GM23338 (cell line): ENCODE measurements around the gene DUSP6. TPM values are rescaled to one million over a fixed set of nuclear protein-coding genes. Genes with fewer than 3 reads are reported as not detected.
A peak's percentile ranks its signal among the peaks of the same experiment; 100 is the strongest.

ENCODE experiments used
- ATAC-seq: fragments of 200-7000 bp; cut with Tn5 transposase; 3 replicates; pipeline ENCODE4 v1.9.1; 2020
- DNase-seq: peaks from one replicate; pipeline ENCODE4 v3.0.0-alpha.2; 2015; ENCODE audit warnings: low spot score
- H2AFZ ChIP-seq: fragments of 200-600 bp; sonication (generic); 2 replicates; pipeline ENCODE4 v1.8.0; 2016; ENCODE audit warnings: antibody characterized with exemption, mild to moderate bottlenecking, moderate library complexity
- H3F3A ChIP-seq: fragments of 200-600 bp; sonication (generic); replicated peaks from 2 replicates; pipeline ENCODE4 v1.8.0; 2017; ENCODE audit warnings: antibody characterized with exemption, mixed run types, low read depth
- H3K27ac ChIP-seq: fragments of 200-600 bp; sonication (generic); 2 replicates; pipeline ENCODE4 v1.6.1; 2016; ENCODE audit warnings: low read depth
- H3K27me3 ChIP-seq: fragments of 200-600 bp; sonication (generic); 2 replicates; pipeline ENCODE4 v1.8.0; 2016; ENCODE audit warnings: mild to moderate bottlenecking, mixed run types, moderate library complexity; ENCODE audit not compliant: insufficient read depth
- H3K36me3 ChIP-seq: fragments of 200-600 bp; sonication (generic); 2 replicates; pipeline ENCODE4 v1.8.0; 2016; ENCODE audit warnings: mild to moderate bottlenecking; ENCODE audit not compliant: insufficient read depth
- H3K4me1 ChIP-seq: fragments of 200-600 bp; sonication (generic); 2 replicates; pipeline ENCODE4 v1.8.0; 2016; ENCODE audit warnings: mild to moderate bottlenecking, moderate library complexity; ENCODE audit not compliant: insufficient read depth
- H3K4me2 ChIP-seq: fragments of 200-600 bp; sonication (generic); 2 replicates; pipeline ENCODE4 v1.7.1; 2017; ENCODE audit warnings: mixed run types
- H3K4me3 ChIP-seq: fragments of 200-600 bp; sonication (generic); 2 replicates; pipeline ENCODE4 v1.6.1; 2016; ENCODE audit warnings: mixed run types
- H3K79me2 ChIP-seq: fragments of 200-600 bp; sonication (generic); replicated peaks from 2 replicates; pipeline ENCODE4 v1.8.0; 2017; ENCODE audit warnings: mild to moderate bottlenecking; ENCODE audit not compliant: insufficient read depth
- H3K9me2 ChIP-seq: fragments of 200-600 bp; sonication (generic); 2 replicates; pipeline ENCODE4 v1.8.0; 2017; ENCODE audit not compliant: insufficient read depth
- H4K20me1 ChIP-seq: fragments of 200-600 bp; sonication (generic); replicated peaks from 2 replicates; pipeline ENCODE4 v1.8.0; 2017; ENCODE audit warnings: mild to moderate bottlenecking; ENCODE audit not compliant: insufficient read depth
- H3K27ac Mint-ChIP-seq: 2 replicates; pipeline ENCODE4 v1.8.0; 2020; ENCODE audit warnings: inconsistent platforms, mild to moderate bottlenecking, moderate library complexity, mixed read lengths
- H3K27me3 Mint-ChIP-seq: 3 replicates; pipeline ENCODE4 v1.8.0; 2022; ENCODE audit warnings: low read depth, mild to moderate bottlenecking, moderate library complexity, mixed read lengths, inconsistent platforms; ENCODE audit not compliant: insufficient read depth, poor library complexity
- H3K36me3 Mint-ChIP-seq: 3 replicates; pipeline ENCODE4 v1.8.0; 2021; ENCODE audit warnings: low read depth, mild to moderate bottlenecking, inconsistent platforms, moderate library complexity, mixed read lengths
- H3K4me1 Mint-ChIP-seq: 3 replicates; pipeline ENCODE4 v1.8.0; 2020; ENCODE audit warnings: mild to moderate bottlenecking, inconsistent platforms, mixed read lengths
- H3K4me3 Mint-ChIP-seq: 3 replicates; pipeline ENCODE4 v1.8.0; 2021; ENCODE audit warnings: moderate library complexity, mild to moderate bottlenecking, inconsistent platforms, mixed read lengths
- H3K9me3 Mint-ChIP-seq: 3 replicates; pipeline ENCODE4 v1.8.0; 2020; ENCODE audit warnings: moderate library complexity, mild to moderate bottlenecking, inconsistent platforms, mixed read lengths
- CREB1 ChIP-seq: fragments of 250-450 bp; sonication (Bioruptor Pico); IDR thresholded peaks from 2 replicates; pipeline ENCODE4 v1.5.0; 2020; ENCODE audit warnings: low read depth, mild to moderate bottlenecking, moderate library complexity
- CTCF ChIP-seq, 2 experiments: fragments of 200-600 bp in 1 of 2; sonication (generic) in 1 of 2; conservative IDR thresholded peaks; 2 replicates each; pipeline versions ENCODE4 v1.5.1 to v1.6.1; 2016 to 2017; ENCODE audit warnings: antibody characterized with exemption in 2 of 2, low read depth in 2 of 2, mild to moderate bottlenecking in 2 of 2, moderate library complexity in 1 of 2
- ETS1 ChIP-seq: IDR thresholded peaks from 2 replicates; pipeline ENCODE4 v1.6.1; 2016; ENCODE audit warnings: antibody characterized with exemption
- EZH2phosphoT487 ChIP-seq: fragments of 200-600 bp; sonication (generic); IDR thresholded peaks from one replicate; pipeline ENCODE4 v1.8.1; 2018; ENCODE audit warnings: antibody characterized with exemption; ENCODE audit not compliant: unreplicated experiment
- NANOG ChIP-seq: IDR thresholded peaks from 2 replicates; pipeline ENCODE4 v1.6.1; 2016; ENCODE audit warnings: antibody characterized with exemption, borderline replicate concordance
- POLR2AphosphoS5 ChIP-seq: IDR thresholded peaks from 2 replicates; pipeline ENCODE4 v1.6.1; 2016; ENCODE audit warnings: antibody characterized with exemption, low read depth
- REST ChIP-seq: IDR thresholded peaks from one replicate; pipeline ENCODE4 v1.6.1; 2018; ENCODE audit warnings: antibody characterized with exemption; ENCODE audit not compliant: unreplicated experiment
- ZNF114 ChIP-seq: fragments of 250-450 bp; sonication (Bioruptor Pico); IDR thresholded peaks from 2 replicates; pipeline ENCODE4 v1.5.0; 2020; ENCODE audit warnings: mild to moderate bottlenecking, moderate library complexity
- long read RNA-seq: library from polyadenylated mRNA; unstranded; transcript quantifications from one replicate; pipeline ENCODE4 v2.0.0, GENCODE V29; 2020; ENCODE audit not compliant: unreplicated experiment
- polyA plus RNA-seq: library from polyadenylated mRNA; unstranded; fragments of >200 nt; fragmentation: Nextera tagmentation; extraction: Ambion mirVana; gene quantifications from 2 replicates; pipeline ENCODE4 v1.2.1, GENCODE V29; 2016
- total RNA-seq: library from RNA; depleted of rRNA; stranded (reverse); fragments of >200 nt; shearing (Covaris generic); gene quantifications from 2 replicates; pipeline ENCODE4 v1.2.3, GENCODE V29; 2014; rRNA removed

DUSP6 gene
- total RNA-seq (153 and 191 TPM in 2 replicates), polyA plus RNA-seq (100 and 117 TPM in 2 replicates)
- long read RNA-seq, full-length matches to known transcripts, result 111 of 124 reads
- long read RNA-seq, partial matches to known transcripts, result 1 of 124 reads
- long read RNA-seq, other reads (novel, unspliced or antisense), result 12 of 124 reads

- H3K27ac Mint-ChIP-seq, result peak within 1 kb of the TSS; percentile 99
- ATAC-seq (peak; percentile 66), DNase-seq (peak; percentile 99)
- H3F3A ChIP-seq, result peaks cover 31% of the 10 kb centered on the region; the same call in 1 of the 2 replicates
- H3K4me2 ChIP-seq, result peak within 1 kb of the TSS; percentile 96
- no peak within 1 kb of the TSS for H2AFZ ChIP-seq
- H3K9me2 ChIP-seq, result no peaks in the 10 kb centered on the region
- peaks cover 17% of the 10 kb centered on the region for H3K36me3 ChIP-seq
- H4K20me1 ChIP-seq, result peaks cover 18% of the 10 kb centered on the region; the same call in 1 of the 2 replicates
- peaks cover 53% of the 10 kb centered on the region for H3K27me3 ChIP-seq
- H3K4me1 ChIP-seq, result peaks cover 47% of the 10 kb centered on the region
- peak within 1 kb of the TSS; percentile 96 for H3K4me3 Mint-ChIP-seq
- peaks cover 48% of the 10 kb centered on the region for H3K4me1 Mint-ChIP-seq
- peak within 1 kb of the TSS; percentile 70 for H3K4me3 ChIP-seq
- H3K9me3 Mint-ChIP-seq, result peaks cover 14% of the 10 kb centered on the region
- peak; percentile 4; the same call in 1 of the 2 replicates for TF ChIP-seq POLR2AphosphoS5
- TF ChIP-seq NANOG, result peak; percentile 73
- TF ChIP-seq ETS1, result peak; percentile 73
- no peak for TF ChIP-seq REST
- TF ChIP-seq CREB1 (CRISPR knock-in tag), result no peak
- no peak for TF ChIP-seq EZH2phosphoT487
- no peak for TF ChIP-seq ZNF114 (CRISPR knock-in tag)
- 0 out of 4 replicates have a peak, but pooled peaks of 1 of the 2 experiments have one; percentile 5 for TF ChIP-seq CTCF (conservative IDR thresholded peaks at IDR 0.05; ENCODE audit: low read depth in 2 of 2)
- peaks cover 47% of the 10 kb centered on the region for H3K79me2 ChIP-seq
- H3K27me3 Mint-ChIP-seq, result peaks cover 50% of the 10 kb centered on the region
- peaks cover 49% of the 10 kb centered on the region for H3K36me3 Mint-ChIP-seq
- H3K27ac ChIP-seq, result peak within 1 kb of the TSS; percentile 99
Observed at GRCh38 chr12:89352492-89353187, at the start of gene DUSP6. TSS of gene DUSP6 (minus strand) at chr12:89352501. CDS start at chr12:89352039, 462 bp downstream.
